K562 (cell line): ENCODE results near the gene GRIP1.

Experiments used
- ATF2 ChIP-seq: sonication (generic); formaldehyde crosslinking; IDR thresholded peaks from 2 replicates; pipeline ENCODE4 v1.8.1; 2022; ENCODE audit warnings: missing genetic modification reagents
- BRF2 ChIP-seq: IDR thresholded peaks from 3 replicates; pipeline ENCODE4 v1.6.1; 2011; ENCODE audit warnings: borderline replicate concordance, mild to moderate bottlenecking; ENCODE audit not compliant: insufficient read length, insufficient read depth

- no peak for TF ChIP-seq BRF2
- TF ChIP-seq ATF2 = no peak
Observed at GRCh38 chr12:66309606-66310005, 369.3 kb downstream of the GRIP1 start.
